Skeletal muscle tissue (tissue), 4 donors: ENCODE data around the gene FAM131C. TPM values are rescaled to one million over a fixed set of nuclear protein-coding genes. Genes with fewer than 3 reads are reported as not detected.

Source experiments
- H3K27ac ChIP-seq: one replicate; pipeline ENCODE4 v1.7.0; 2013; ENCODE audit warnings: mild to moderate bottlenecking, low read depth, low read length, inconsistent platforms
- H3K27me3 ChIP-seq, 3 donors: one replicate each; pipeline ENCODE4 v1.7.0; 2013; ENCODE audit warnings: low read length in 3 of 3; ENCODE audit not compliant: control insufficient read depth in 3 of 3, insufficient read depth in 3 of 3
- H3K36me3 ChIP-seq, 3 donors: one replicate each; pipeline ENCODE4 v1.7.0; 2013; ENCODE audit warnings: low read length in 3 of 3; ENCODE audit not compliant: control insufficient read depth in 3 of 3, insufficient read depth in 3 of 3
- H3K4me1 ChIP-seq, 3 donors: one replicate each; pipeline ENCODE4 v1.7.0; 2013; ENCODE audit warnings: low read length in 3 of 3, mild to moderate bottlenecking in 3 of 3; ENCODE audit not compliant: control insufficient read depth in 3 of 3, insufficient read depth in 3 of 3
- H3K4me3 ChIP-seq, 3 donors: one replicate each; pipeline ENCODE4 v1.7.0; 2013; ENCODE audit warnings: low read length in 3 of 3
- H3K9ac ChIP-seq, 3 donors: one replicate each; pipeline ENCODE4 v1.7.0; 2013; ENCODE audit warnings: low read length in 3 of 3, mild to moderate bottlenecking in 3 of 3, moderate library complexity in 2 of 3, low read depth in 1 of 3
- H3K9me3 ChIP-seq, 3 donors: one replicate each; pipeline ENCODE4 v1.7.0; 2013; ENCODE audit warnings: low read length in 3 of 3; ENCODE audit not compliant: control insufficient read depth in 3 of 3
- total RNA-seq: library from RNA; depleted of rRNA; stranded (reverse); fragments of >200 nt; gene quantifications from one replicate; pipeline ENCODE4 v1.2.3, GENCODE V29; 2014
- donor health status: Osteomylitis.

FAM131C gene
- total RNA-seq, 1 donor from 2014 or later: not detected

- H3K4me3 ChIP-seq: peak overlapping the region in 2 of 3 donors; percentile 14 to 30
- no peaks in the 10 kb centered on the region for H3K9me3 ChIP-seq
- no peaks in the 10 kb centered on the region for H3K36me3 ChIP-seq
- peak overlapping the region in 2 of 3 donors; percentile 20 to 62 for H3K9ac ChIP-seq
- peaks cover 0 to 10% (median 5%) of the 10 kb centered on the region in 3 donors for H3K27me3 ChIP-seq
- H3K4me1 ChIP-seq: peaks cover 8 to 22% (median 21%) of the 10 kb centered on the region in 3 donors
- H3K27ac ChIP-seq: no peak overlapping the region
Measured at GRCh38 chr1:16078925-16079656, 5.6 kb upstream of the FAM131C start.

GRCh38 chr1:16077406-16078245 lies 4.2 kb upstream of the FAM131C start:
- no peak overlapping the region for H3K9ac ChIP-seq
- peaks cover 3 to 21% (median 9%) of the 10 kb centered on the region in 3 donors for H3K27me3 ChIP-seq
- H3K27ac ChIP-seq: no peak overlapping the region
- no peak overlapping the region for H3K4me3 ChIP-seq
- H3K9me3 ChIP-seq: no peaks in the 10 kb centered on the region
- H3K36me3 ChIP-seq: no peaks in the 10 kb centered on the region
- peaks cover 10 to 30% (median 28%) of the 10 kb centered on the region in 3 donors for H3K4me1 ChIP-seq

GRCh38 chr1:16076865-16077238 lies 3.4 kb upstream of the FAM131C start:
- Histone ChIP-seq H3K9me3 (no peaks in the 10 kb centered on the region), H3K27ac (no peak overlapping the region), H3K4me3 (no peak overlapping the region), H3K9ac (no peak overlapping the region), H3K27me3 (peaks cover 7 to 29% (median 9%) of the 10 kb centered on the region in 3 donors), H3K36me3 (no peaks in the 10 kb centered on the region), H3K4me1 (peaks cover 10 to 30% (median 25%) of the 10 kb centered on the region in 3 donors)

GRCh38 chr1:16076031-16076864 lies 2.8 kb upstream of the FAM131C start:
- no peak overlapping the region for H3K27ac ChIP-seq
- no peaks in the 10 kb centered on the region for H3K36me3 ChIP-seq
- peak overlapping the region in 1 of 3 donors; percentile 33 for H3K9ac ChIP-seq
- H3K4me3 ChIP-seq: no peak overlapping the region
- no peaks in the 10 kb centered on the region for H3K9me3 ChIP-seq
- H3K27me3 ChIP-seq: peaks cover 7 to 30% (median 9%) of the 10 kb centered on the region in 3 donors
- peaks cover 10 to 30% (median 23%) of the 10 kb centered on the region in 3 donors for H3K4me1 ChIP-seq

- no peak overlapping the region for H3K27ac ChIP-seq
Measured at GRCh38 chr1:16075337-16076030, 2.0 kb upstream of the FAM131C start.

GRCh38 chr1:16074217-16074616 lies 766 bp upstream of the FAM131C start:
- no peaks in the 10 kb centered on the region for H3K9me3 ChIP-seq
- H3K27ac ChIP-seq: no peak overlapping the region
- H3K36me3 ChIP-seq: no peaks in the 10 kb centered on the region
- H3K4me3 ChIP-seq: no peak overlapping the region
- H3K4me1 ChIP-seq: peaks cover 8 to 27% (median 22%) of the 10 kb centered on the region in 3 donors
- H3K9ac ChIP-seq: no peak overlapping the region
- peaks cover 7 to 35% (median 9%) of the 10 kb centered on the region in 3 donors for H3K27me3 ChIP-seq

More at GRCh38 chr1:16075337-16076030, 2.0 kb upstream of the FAM131C start:
- H3K4me1 ChIP-seq: peaks cover 10 to 30% (median 23%) of the 10 kb centered on the region in 3 donors
- H3K9me3 ChIP-seq: no peaks in the 10 kb centered on the region
- peak overlapping the region in 1 of 3 donors; percentile 33 for H3K9ac ChIP-seq
- H3K27me3 ChIP-seq: peaks cover 7 to 35% (median 9%) of the 10 kb centered on the region in 3 donors
- H3K4me3 ChIP-seq: no peak overlapping the region
- H3K36me3 ChIP-seq: no peaks in the 10 kb centered on the region

- Histone ChIP-seq H3K9me3 (no peaks in the 10 kb centered on the region), H3K27me3 (peaks cover 7 to 35% (median 9%) of the 10 kb centered on the region in 3 donors), H3K4me3 (no peak overlapping the region), H3K9ac (no peak overlapping the region), H3K27ac (no peak overlapping the region), H3K36me3 (no peaks in the 10 kb centered on the region), H3K4me1 (peaks cover 12 to 35% (median 26%) of the 10 kb centered on the region in 3 donors)
Measured at GRCh38 chr1:16072616-16073484, 601 bp downstream of the FAM131C start.

- Histone ChIP-seq H3K4me3 (no peak overlapping the region), H3K27ac (no peak overlapping the region), H3K9me3 (no peaks in the 10 kb centered on the region), H3K27me3 (peaks cover 9 to 35% (median 10%) of the 10 kb centered on the region in 3 donors), H3K9ac (no peak overlapping the region), H3K36me3 (no peaks in the 10 kb centered on the region), H3K4me1 (peaks cover 15 to 40% (median 29%) of the 10 kb centered on the region in 3 donors)
Measured at GRCh38 chr1:16072095-16072494, 1.4 kb downstream of the FAM131C start.
